OCI-LY1 (cell line): ENCODE data around the gene TBC1D14.

Source experiments
- EZH2 ChIP-seq: fragments of 200-600 bp; sonication (generic), shearing (Covaris generic); IDR thresholded peaks from 2 replicates; pipeline ENCODE4 v1.8.0; 2017; ENCODE audit warnings: borderline replicate concordance, mixed run types, mild to moderate bottlenecking, antibody characterized with exemption, low read length, moderate library complexity, mixed read lengths
- TF ChIP-seq, protein P1 (sequence below): fragments of 200-600 bp; sonication (generic), shearing (Covaris generic); IDR thresholded peaks from 2 replicates; pipeline ENCODE4 v1.5.1; 2017; ENCODE audit warnings: mild to moderate bottlenecking, antibody characterized with exemption, low read length, moderate library complexity, mixed read lengths

GRCh38 chr4:6929339-6929811 is 19.7 kb downstream of the TBC1D14 start:
- TF ChIP-seq, protein P1, sequence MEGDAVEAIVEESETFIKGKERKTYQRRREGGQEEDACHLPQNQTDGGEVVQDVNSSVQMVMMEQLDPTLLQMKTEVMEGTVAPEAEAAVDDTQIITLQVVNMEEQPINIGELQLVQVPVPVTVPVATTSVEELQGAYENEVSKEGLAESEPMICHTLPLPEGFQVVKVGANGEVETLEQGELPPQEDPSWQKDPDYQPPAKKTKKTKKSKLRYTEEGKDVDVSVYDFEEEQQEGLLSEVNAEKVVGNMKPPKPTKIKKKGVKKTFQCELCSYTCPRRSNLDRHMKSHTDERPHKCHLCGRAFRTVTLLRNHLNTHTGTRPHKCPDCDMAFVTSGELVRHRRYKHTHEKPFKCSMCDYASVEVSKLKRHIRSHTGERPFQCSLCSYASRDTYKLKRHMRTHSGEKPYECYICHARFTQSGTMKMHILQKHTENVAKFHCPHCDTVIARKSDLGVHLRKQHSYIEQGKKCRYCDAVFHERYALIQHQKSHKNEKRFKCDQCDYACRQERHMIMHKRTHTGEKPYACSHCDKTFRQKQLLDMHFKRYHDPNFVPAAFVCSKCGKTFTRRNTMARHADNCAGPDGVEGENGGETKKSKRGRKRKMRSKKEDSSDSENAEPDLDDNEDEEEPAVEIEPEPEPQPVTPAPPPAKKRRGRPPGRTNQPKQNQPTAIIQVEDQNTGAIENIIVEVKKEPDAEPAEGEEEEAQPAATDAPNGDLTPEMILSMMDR = no peak
- TF ChIP-seq EZH2 = no peak
